H1 (cell line): Measurements from ENCODE around the gene SEMA3D. TPM values are rescaled to one million over a fixed set of nuclear protein-coding genes. Genes with fewer than 3 reads are reported as not detected.

ENCODE experiments used
- CTCF ChIA-PET: fragments of 300-600 bp; sonication (Branson Sonifier 250); formaldehyde crosslinking; loops from one replicate; lab custom pipeline; 2021; ENCODE audit not compliant: partially characterized antibody; lab: Charles Lee
- POLR2A ChIA-PET: fragments of 300-600 bp; sonication (Branson Sonifier 250); formaldehyde crosslinking; loops from one replicate; lab custom pipeline; 2021; ENCODE audit warnings: inconsistent platforms; ENCODE audit not compliant: partially characterized antibody; lab: Charles Lee
- DNase-seq, 2 experiments: peaks; one replicate each; pipeline versions ENCODE4 v3.0.0 to v3.0.0-alpha.2; 2010 to 2022; ENCODE audit warnings: low spot score in 2 of 2, low read depth in 1 of 2, mixed read lengths in 1 of 2
- FAIRE-seq: peaks from 2 replicates; lab custom pipeline; 2011; peaks lifted over from hg19 to GRCh38; lab: Jason Lieb, UNC
- H2AFZ ChIP-seq: 2 replicates; pipeline ENCODE4 v1.8.1; 2012; ENCODE audit warnings: low read length, inconsistent platforms
- H2AK5ac ChIP-seq: 2 replicates; pipeline ENCODE4 v1.6.1; 2013; ENCODE audit warnings: low read depth, low read length
- H2BK120ac ChIP-seq: replicated peaks from 2 replicates; pipeline ENCODE3; 2013; ENCODE audit warnings: low read depth, low read length, inconsistent platforms
- H2BK12ac ChIP-seq: 2 replicates; pipeline ENCODE4 v1.6.1; 2013; ENCODE audit warnings: low read depth, low read length
- H2BK15ac ChIP-seq: 2 replicates; pipeline ENCODE4 v1.6.1; 2013; ENCODE audit warnings: low read length
- H2BK20ac ChIP-seq: 2 replicates; pipeline ENCODE4 v1.6.1; 2013; ENCODE audit warnings: low read length
- H2BK5ac ChIP-seq: 2 replicates; pipeline ENCODE4 v1.6.1; 2013; ENCODE audit warnings: low read depth, low read length
- H3K14ac ChIP-seq: 2 replicates; pipeline ENCODE4 v1.6.1; 2013; ENCODE audit warnings: inconsistent platforms; ENCODE audit not compliant: insufficient read length
- H3K18ac ChIP-seq: 2 replicates; pipeline ENCODE4 v1.6.1; 2013; ENCODE audit warnings: low read length; ENCODE audit errors: extremely low read depth
- H3K23ac ChIP-seq: 2 replicates; pipeline ENCODE4 v1.6.1; 2013; ENCODE audit warnings: inconsistent platforms; ENCODE audit not compliant: insufficient read length
- H3K23me2 ChIP-seq: 2 replicates; pipeline ENCODE4 v1.6.1; 2013; ENCODE audit warnings: low read depth, low read length
- H3K27ac ChIP-seq: 2 replicates; pipeline ENCODE4 v1.6.1; 2011; ENCODE audit warnings: low read depth, low read length, inconsistent platforms
- H3K27me3 ChIP-seq, 4 experiments: replicated peaks in 1 of 4; 1 replicate in 1 of 4; 2 replicates in 3 of 4; pipeline versions ENCODE4 v1.6.1 to v1.8.1; 2011 to 2013; ENCODE audit warnings: low read length in 3 of 4, mild to moderate bottlenecking in 3 of 4, inconsistent platforms in 2 of 4, mixed read lengths in 2 of 4, moderate library complexity in 1 of 4; ENCODE audit not compliant: control insufficient read depth in 3 of 4, insufficient read depth in 3 of 4; ENCODE audit errors: extremely low read depth in 1 of 4
- H3K36me3 ChIP-seq, 4 experiments: 2 replicates each; pipeline versions ENCODE4 v1.6.1 to v1.8.1; 2011 to 2013; ENCODE audit warnings: mild to moderate bottlenecking in 4 of 4, low read length in 3 of 4, moderate library complexity in 2 of 4, control low read depth in 1 of 4, inconsistent platforms in 1 of 4; ENCODE audit not compliant: insufficient read depth in 4 of 4, control insufficient read depth in 2 of 4
- H3K4ac ChIP-seq: replicated peaks from 2 replicates; pipeline ENCODE3; 2013; ENCODE audit warnings: low read length, low read depth, mixed read lengths, inconsistent platforms; ENCODE audit not compliant: insufficient read length
- H3K4me1 ChIP-seq, 4 experiments: replicated peaks in 1 of 4; 1 replicate in 1 of 4; 2 replicates in 3 of 4; pipeline versions ENCODE4 v1.6.1 to v1.8.1; 2011 to 2013; ENCODE audit warnings: low read length in 3 of 4, inconsistent platforms in 2 of 4, mixed read lengths in 1 of 4; ENCODE audit not compliant: insufficient read depth in 4 of 4, control insufficient read depth in 3 of 4
- H3K4me2 ChIP-seq, 2 experiments: 2 replicates each; pipeline versions ENCODE4 v1.6.1 to v1.8.1; 2011 to 2013; ENCODE audit warnings: low read depth in 2 of 2, low read length in 2 of 2, control low read depth in 1 of 2, inconsistent platforms in 1 of 2, mild to moderate bottlenecking in 1 of 2; ENCODE audit not compliant: insufficient read depth in 1 of 2
- H3K4me3 ChIP-seq, 4 experiments: fragments of 200-600, 300-600 bp in 1 of 4; sonication (generic), shearing (Covaris generic), sonication (Bioruptor Twin) in 1 of 4; 2 replicates each; pipeline versions ENCODE4 v1.5.1 to v1.8.1; 2011 to 2016; ENCODE audit warnings: low read length in 4 of 4, low read depth in 3 of 4, control low read depth in 2 of 4, inconsistent platforms in 2 of 4, mild to moderate bottlenecking in 2 of 4, mixed read lengths in 1 of 4, moderate library complexity in 1 of 4; ENCODE audit not compliant: insufficient read depth in 2 of 4; ENCODE audit errors: extremely low read depth in 1 of 4
- H3K56ac ChIP-seq: replicated peaks from 2 replicates; pipeline ENCODE3; 2013; ENCODE audit warnings: low read depth, mild to moderate bottlenecking, mixed read lengths, low read length, inconsistent platforms; ENCODE audit not compliant: insufficient read length
- H3K79me1 ChIP-seq: 2 replicates; pipeline ENCODE4 v1.6.1; 2013; ENCODE audit warnings: low read depth, low read length, control low read depth
- H3K79me2 ChIP-seq, 2 experiments: 2 replicates each; pipeline versions ENCODE4 v1.6.1 to v1.8.1; 2012 to 2013; ENCODE audit warnings: low read length in 2 of 2, mild to moderate bottlenecking in 2 of 2, inconsistent platforms in 1 of 2; ENCODE audit not compliant: insufficient read depth in 2 of 2, control insufficient read depth in 1 of 2
- H3K9ac ChIP-seq, 4 experiments: replicated peaks in 1 of 4; 1 replicate in 1 of 4; 2 replicates in 3 of 4; pipeline versions ENCODE4 v1.6.1 to v1.8.1; 2011 to 2013; ENCODE audit warnings: low read depth in 3 of 4, low read length in 3 of 4, control low read depth in 2 of 4, mild to moderate bottlenecking in 2 of 4, moderate library complexity in 2 of 4, inconsistent platforms in 1 of 4; ENCODE audit errors: extremely low read depth in 1 of 4
- H3K9me3 ChIP-seq, 2 experiments: 2 replicates each; pipeline versions ENCODE4 v1.6.1 to v1.8.1; 2012 to 2013; ENCODE audit warnings: mild to moderate bottlenecking in 2 of 2, moderate library complexity in 2 of 2, control low read depth in 1 of 2, inconsistent platforms in 1 of 2, low read depth in 1 of 2, low read length in 1 of 2, mixed read lengths in 1 of 2; ENCODE audit not compliant: insufficient read depth in 2 of 2
- H4K20me1 ChIP-seq, 2 experiments: replicated peaks in 1 of 2; 2 replicates each; pipeline versions ENCODE3 to v1.8.1; 2011 to 2013; ENCODE audit warnings: inconsistent platforms in 2 of 2, low read length in 2 of 2, mild to moderate bottlenecking in 1 of 2; ENCODE audit not compliant: insufficient read depth in 2 of 2, control insufficient read depth in 1 of 2
- H4K5ac ChIP-seq: 2 replicates; pipeline ENCODE4 v1.6.1; 2013; ENCODE audit warnings: low read length, low read depth, mixed read lengths, inconsistent platforms; ENCODE audit not compliant: insufficient read length
- H4K8ac ChIP-seq: 2 replicates; pipeline ENCODE4 v1.8.0; 2013; ENCODE audit warnings: mild to moderate bottlenecking, moderate library complexity, low read length, inconsistent platforms; ENCODE audit not compliant: insufficient read depth; ENCODE audit errors: extremely low read depth
- H4K91ac ChIP-seq: replicated peaks from 2 replicates; pipeline ENCODE3; 2013; ENCODE audit warnings: low read length, mixed read lengths, inconsistent platforms; ENCODE audit not compliant: insufficient read length
- BRCA1 ChIP-seq: IDR thresholded peaks from 2 replicates; pipeline ENCODE4 v1.6.1; 2012; ENCODE audit warnings: low read depth, low read length, improper control_type of control experiment
- CHD2 ChIP-seq: IDR thresholded peaks from 2 replicates; pipeline ENCODE4 v1.6.1; 2012; ENCODE audit warnings: low read length, improper control_type of control experiment
- FOSL1 ChIP-seq: IDR thresholded peaks from 2 replicates; pipeline ENCODE4 v1.6.1; 2011; ENCODE audit warnings: mild to moderate bottlenecking, low read depth, low read length, moderate library complexity; ENCODE audit not compliant: insufficient read depth
- NRF1 ChIP-seq: IDR thresholded peaks from 2 replicates; pipeline ENCODE4 v1.6.1; 2011; ENCODE audit warnings: mild to moderate bottlenecking, low read depth, low read length, improper control_type of control experiment
- POU5F1 ChIP-seq: IDR thresholded peaks from 2 replicates; pipeline ENCODE4 v1.6.1; 2011; ENCODE audit warnings: low read depth, mild to moderate bottlenecking, low read length, moderate library complexity
- RNF2 ChIP-seq: fragments of 200-900, 300-1000 bp; sonication (generic); IDR thresholded peaks from 2 replicates; pipeline ENCODE4 v1.7.1; 2016; ENCODE audit warnings: borderline replicate concordance, low read depth, mild to moderate bottlenecking, antibody characterized with exemption, low read length; ENCODE audit not compliant: poor library complexity, severe bottlenecking; ENCODE audit errors: missing control alignments
- SP1 ChIP-seq: IDR thresholded peaks from 2 replicates; pipeline ENCODE4 v1.6.1; 2011; ENCODE audit warnings: low read depth, low read length
- TCF12 ChIP-seq: IDR thresholded peaks from 2 replicates; pipeline ENCODE4 v1.6.1; 2011; ENCODE audit warnings: low read depth, mild to moderate bottlenecking, low read length
- WGBS, 2 experiments: shearing (Covaris generic) in 1 of 2; methylation state at CpG; one replicate each; pipeline versions ENCODE4 v1.1.6 to v1.1.7; 2013 to 2015; ENCODE audit warnings: low lambda C conversion rate in 2 of 2, mixed read lengths in 2 of 2, inconsistent platforms in 1 of 2, low coverage in 1 of 2, missing lambda C conversion rate in 1 of 2; ENCODE audit not compliant: insufficient replicate concordance in 2 of 2, insufficient coverage in 1 of 2, insufficient read length in 1 of 2; ENCODE audit errors: extremely low coverage in 1 of 2, missing lambda C conversion rate in 1 of 2; 5-methylcytosine and 5-hydroxymethylcytosine counted together
- polyA plus RNA-seq, 7 experiments: library from polyadenylated mRNA; depleted of rRNA in 3 of 7; stranded (reverse) in 5 of 7; unstranded in 2 of 7; fragments of >200 nt in 5 of 7; fragments of 200-250 nt in 2 of 7; gene quantifications; 1 replicate in 5 of 7; 2 replicates in 1 of 7; 4 replicates in 1 of 7; pipeline versions ENCODE4 v1.2.1 to v1.2.3, GENCODE V29; 2011 to 2013; ENCODE audit warnings: missing spikeins in 2 of 7, mixed read lengths in 2 of 7
- total RNA-seq: library from RNA; stranded (reverse); fragmentation: NEBNext Ultra II Directional; extraction: Animal tissue kit (Norgen Biotek cat#: 25700); gene quantifications from 2 replicates; pipeline ENCODE4 v1.2.1, GENCODE V29; 2021

The SEMA3D gene
- total and polyA plus RNA-seq, 2 of the 8 experiments (the other 6 are each of a cell fraction or from before 2014, with no cell fraction given): 1.6 to 3.5 TPM

DNA sequence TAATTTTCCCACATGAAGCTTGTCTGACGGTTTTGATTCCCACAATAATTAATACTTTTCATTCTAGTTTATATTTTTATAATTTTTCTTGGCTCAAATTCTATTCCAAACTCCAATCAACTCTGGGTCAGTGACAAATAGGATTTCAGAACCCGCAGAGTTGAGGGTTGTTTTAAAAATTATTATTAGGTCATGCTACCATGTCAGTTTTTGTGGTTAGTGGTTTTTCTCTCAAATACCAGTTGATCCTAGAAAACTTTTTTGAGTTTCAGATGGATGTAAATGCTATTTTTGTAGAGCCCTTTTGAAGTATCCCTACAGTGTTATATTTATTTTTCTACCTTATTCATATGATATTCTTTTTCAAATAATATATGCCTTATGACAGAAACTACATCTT is 237.4 kb downstream of the SEMA3D start:
- FAIRE-seq (no peak), DNase-seq (no peak)
- no peaks in the 10 kb centered on the region for H4K20me1 ChIP-seq
- 91% methylated on average over 2 of the region's 2 CpGs; no CpG with 5 or more reads in 1 of the 2 experiments for WGBS, 2 experiments
- ChIA-PET POLR2A (no interaction called here), CTCF (no interaction called here)
- H3K9ac ChIP-seq: no peak overlapping the region
- H3K9me3 ChIP-seq: no peaks in the 10 kb centered on the region
- H3K4ac ChIP-seq: no peak overlapping the region
- no peak overlapping the region for H4K5ac ChIP-seq
- no peak overlapping the region for H3K23ac ChIP-seq
- H3K56ac ChIP-seq: no peak overlapping the region
- no peak overlapping the region for H2BK12ac ChIP-seq
- no peak overlapping the region for H2BK5ac ChIP-seq
- no peak overlapping the region for H3K14ac ChIP-seq
- no peak overlapping the region for H3K27ac ChIP-seq
- H3K27me3 ChIP-seq: no peaks in the 10 kb centered on the region
- H2BK15ac ChIP-seq: no peak overlapping the region
- H3K79me1 ChIP-seq: no peaks in the 10 kb centered on the region
- no peak overlapping the region for H4K8ac ChIP-seq
- no peak overlapping the region for H3K4me2 ChIP-seq
- peaks cover 0 to 3% (median 0%) of the 10 kb centered on the region in 4 experiments; a peak in 1 of 7 replicates for H3K4me1 ChIP-seq
- H3K23me2 ChIP-seq: no peaks in the 10 kb centered on the region
- no peak overlapping the region for H4K91ac ChIP-seq
- H2BK120ac ChIP-seq: no peak overlapping the region
- no peak overlapping the region for H2AK5ac ChIP-seq
- H3K18ac ChIP-seq: no peak overlapping the region
- H2BK20ac ChIP-seq: no peak overlapping the region
- H3K79me2 ChIP-seq: no peaks in the 10 kb centered on the region
- no peaks in the 10 kb centered on the region for H3K36me3 ChIP-seq
- no peak overlapping the region for H3K4me3 ChIP-seq
- H2AFZ ChIP-seq: no peak overlapping the region
- TF ChIP-seq CHD2 (no peak), POU5F1 (no peak), RNF2 (no peak), BRCA1 (no peak), TCF12 (no peak), FOSL1 (no peak), NRF1 (no peak), SP1 (no peak)
